BE2C (cell line): ENCODE results near the gene BCOR.

Experiments used
- DNase-seq: peaks from one replicate; pipeline ENCODE4 v3.0.0-alpha.2; 2020
- H3K27me3 ChIP-seq: fragments of 250-450 bp; sonication (Bioruptor Pico); 2 replicates; pipeline ENCODE4 v1.5.1; 2020; ENCODE audit warnings: mild to moderate bottlenecking
- H3K36me3 ChIP-seq: fragments of 250-450 bp; sonication (Bioruptor Pico); 2 replicates; pipeline ENCODE4 v1.5.1; 2020; ENCODE audit warnings: mild to moderate bottlenecking
- H3K4me1 ChIP-seq: fragments of 250-450 bp; sonication (Bioruptor Pico); 2 replicates; pipeline ENCODE4 v1.5.1; 2020
- H3K4me3 ChIP-seq: 2 replicates; pipeline ENCODE4 v1.5.1; 2011; ENCODE audit warnings: low read depth, low read length
- H3K9me3 ChIP-seq: fragments of 250-450 bp; sonication (Bioruptor Pico); 2 replicates; pipeline ENCODE4 v1.5.1; 2020
- CTCF ChIP-seq: IDR thresholded peaks from 2 replicates; pipeline ENCODE4 v1.5.1; 2012; ENCODE audit warnings: mild to moderate bottlenecking, low read depth, low read length

The BCOR gene

GRCh38 chrX:40100141-40100536 is 2.4 kb upstream of the BCOR start:
- Histone ChIP-seq H3K4me1 (peaks cover 6% of the 10 kb centered on the region; the same call in 1 of the 2 replicates), H3K27me3 (no peaks in the 10 kb centered on the region), H3K36me3 (no peaks in the 10 kb centered on the region)

GRCh38 chrX:40099055-40099958 is 1.5 kb upstream of the BCOR start:
- Histone ChIP-seq H3K4me1 (peaks cover 6% of the 10 kb centered on the region; the same call in 1 of the 2 replicates), H3K4me3 (peak overlapping the region; percentile 67), H3K36me3 (no peaks in the 10 kb centered on the region), H3K9me3 (no peaks in the 10 kb centered on the region), H3K27me3 (no peaks in the 10 kb centered on the region)
- DNase-seq: peak; percentile 56
- TF ChIP-seq CTCF: no peak

More at GRCh38 chrX:40100141-40100536, 2.4 kb upstream of the BCOR start:
- H3K4me3 ChIP-seq: no peak overlapping the region
- no peak for DNase-seq
- H3K9me3 ChIP-seq: no peaks in the 10 kb centered on the region
- no peak for TF ChIP-seq CTCF

- Histone ChIP-seq H3K4me1 (peaks cover 6% of the 10 kb centered on the region; the same call in 1 of the 2 replicates), H3K9me3 (no peaks in the 10 kb centered on the region), H3K36me3 (no peaks in the 10 kb centered on the region), H3K4me3 (peak overlapping the region; percentile 67), H3K27me3 (no peaks in the 10 kb centered on the region)
- TF ChIP-seq CTCF: no peak
- DNase-seq: peak; percentile 65
These were observed 701 bp upstream of the BCOR start for GRCh38 chrX:40098264-40099054.

- DNase-seq: no peak
- Histone ChIP-seq H3K36me3 (no peaks in the 10 kb centered on the region), H3K4me3 (peak overlapping the region; percentile 67), H3K4me1 (peaks cover 6% of the 10 kb centered on the region; the same call in 1 of the 2 replicates), H3K27me3 (no peaks in the 10 kb centered on the region), H3K9me3 (no peaks in the 10 kb centered on the region)
- no peak for TF ChIP-seq CTCF
These were observed 636 bp downstream of the BCOR start for GRCh38 chrX:40097141-40097503.

- H3K4me3 ChIP-seq: peak overlapping the region; percentile 67
- H3K36me3 ChIP-seq: no peaks in the 10 kb centered on the region
- TF ChIP-seq CTCF: no peak
- H3K4me1 ChIP-seq: peaks cover 6% of the 10 kb centered on the region; the same call in 1 of the 2 replicates
- no peaks in the 10 kb centered on the region for H3K27me3 ChIP-seq
- no peaks in the 10 kb centered on the region for H3K9me3 ChIP-seq
- DNase-seq: peak; percentile 57
These were observed 1.2 kb downstream of the BCOR start for GRCh38 chrX:40096395-40097091.
